Left forelimb (tissue), 1 donor: ENCODE measurements around the gene STX11.
A peak's percentile ranks its signal among the peaks of the same experiment; 100 is the strongest.
"Not testable (repeated sequence)": the region's sequence is repeated elsewhere in the genome, so short reads cannot be mapped to it uniquely, and the experiment has no call there.

ENCODE experiments used
- DNase-seq: peaks from one replicate; pipeline ENCODE4 v3.0.0-alpha.2; 2018; ENCODE audit warnings: low spot score

The STX11 gene

GRCh38 chr6:144149894-144150709 lies at the start of gene STX11:
Gene STX11, plus strand, starts transcription at chr6:144150517. Its CDS starts 36,111 bp downstream, at chr6:144186628.
- peak; percentile 85 for DNase-seq

- no peak for DNase-seq
Measured at GRCh38 chr6:144103026-144103563, 47.2 kb upstream of the STX11 start.

GRCh38 chr6:144104488-144104887 lies 45.8 kb upstream of the STX11 start:
- DNase-seq = no peak

GRCh38 chr6:144104898-144105487 lies 45.3 kb upstream of the STX11 start:
- no peak for DNase-seq

GRCh38 chr6:144106206-144106605 lies 44.1 kb upstream of the STX11 start:
- DNase-seq = no peak

- DNase-seq = no peak
Measured at GRCh38 chr6:144110210-144110609, 40.1 kb upstream of the STX11 start.

- DNase-seq = no peak
Measured at GRCh38 chr6:144113366-144113765, 37.0 kb upstream of the STX11 start.

- no peak for DNase-seq
Measured at GRCh38 chr6:144115219-144115618, 35.1 kb upstream of the STX11 start.

GRCh38 chr6:144119376-144119775 lies 30.9 kb upstream of the STX11 start:
- no peak for DNase-seq

GRCh38 chr6:144122861-144123260 lies 27.5 kb upstream of the STX11 start:
- no peak for DNase-seq

GRCh38 chr6:144123421-144123820 lies 26.9 kb upstream of the STX11 start:
- no peak for DNase-seq

- no peak for DNase-seq
Measured at GRCh38 chr6:144123836-144124235, 26.5 kb upstream of the STX11 start.

- DNase-seq = no peak
Measured at GRCh38 chr6:144127097-144127496, 23.2 kb upstream of the STX11 start.

- no peak for DNase-seq
Measured at GRCh38 chr6:144129469-144129868, 20.8 kb upstream of the STX11 start.

GRCh38 chr6:144131248-144131709 lies 19.0 kb upstream of the STX11 start:
- no peak for DNase-seq

GRCh38 chr6:144132167-144132690 lies 18.1 kb upstream of the STX11 start:
- DNase-seq = not testable (repeated sequence)

- DNase-seq = no peak
Measured at GRCh38 chr6:144133225-144133821, 17.0 kb upstream of the STX11 start.

- no peak for DNase-seq
Measured at GRCh38 chr6:144134176-144134575, 16.1 kb upstream of the STX11 start.

- no peak for DNase-seq
Measured at GRCh38 chr6:144134737-144135136, 15.6 kb upstream of the STX11 start.

- no peak for DNase-seq
Measured at GRCh38 chr6:144138542-144138941, 11.8 kb upstream of the STX11 start.

- no peak for DNase-seq
Measured at GRCh38 chr6:144139817-144140216, 10.5 kb upstream of the STX11 start.

- DNase-seq = no peak
Measured at GRCh38 chr6:144140867-144141266, 9.4 kb upstream of the STX11 start.

GRCh38 chr6:144141470-144141869 lies 8.8 kb upstream of the STX11 start:
- no peak for DNase-seq
